HEK293 (cell line): ENCODE results near the gene CCDC116.
A peak's percentile ranks its signal among the peaks of the same experiment; 100 is the strongest.
"Not testable (repeated sequence)": the region's sequence is repeated elsewhere in the genome, so short reads cannot be mapped to it uniquely, and the experiment has no call there.

ENCODE experiments used
- CTCF ChIA-PET: fragments of 350-600 bp; formaldehyde crosslinking; extraction: SDS; loops from one replicate; lab custom pipeline; 2021; ENCODE audit warnings: antibody characterized with exemption; lab: Yijun Ruan, JAX
- POLR2A ChIA-PET: fragments of 300-600 bp; formaldehyde crosslinking; extraction: SDS; loops from one replicate; lab custom pipeline; 2020; ENCODE audit warnings: antibody characterized with exemption, inconsistent platforms; lab: Yijun Ruan, JAX
- H3K27ac ChIP-seq: fragments of 200-500 bp; sonication (Bioruptor generic); 2 replicates; pipeline ENCODE4 v1.5.1; 2014; ENCODE audit warnings: low read depth, low read length, control low read depth, inconsistent platforms; ENCODE audit errors: extremely low read depth
- H3K36me3 ChIP-seq, 2 experiments: fragments of 200-500 bp in 1 of 2; sonication (Bioruptor generic) in 1 of 2; 1 replicate in 1 of 2; 2 replicates in 1 of 2; pipeline ENCODE4 v1.5.1; 2014 to 2017; ENCODE audit warnings: inconsistent platforms in 2 of 2, low read length in 2 of 2; ENCODE audit not compliant: control insufficient read depth in 2 of 2, insufficient read depth in 1 of 2
- H3K4me1 ChIP-seq: fragments of 200-500 bp; sonication (Bioruptor generic); 2 replicates; pipeline ENCODE4 v1.5.1; 2014; ENCODE audit warnings: mild to moderate bottlenecking, low read length, inconsistent platforms; ENCODE audit not compliant: control insufficient read depth, insufficient read depth
- H3K4me3 ChIP-seq: 2 replicates; pipeline ENCODE4 v1.5.1; 2011; ENCODE audit warnings: low read depth, mild to moderate bottlenecking, control low read depth, low read length, moderate library complexity
- H3K9me3 ChIP-seq: fragments of 200-500 bp; sonication (Bioruptor generic); 2 replicates; pipeline ENCODE4 v1.5.1; 2014; ENCODE audit warnings: low read depth, low read length, inconsistent platforms; ENCODE audit not compliant: control insufficient read depth, insufficient read depth
- GFI1B ChIP-seq: fragments of 450-650 bp; formaldehyde crosslinking; IDR thresholded peaks from 2 replicates; pipeline ENCODE4 v1.5.1; 2016; ENCODE audit warnings: missing biosample characterization, missing genetic modification characterization
- GLIS1 ChIP-seq: fragments of 450-650 bp; formaldehyde crosslinking; IDR thresholded peaks from 2 replicates; pipeline ENCODE4 v1.5.1; 2016; ENCODE audit warnings: missing biosample characterization, missing genetic modification characterization
- HOXA7 ChIP-seq: sonication (generic); formaldehyde crosslinking; IDR thresholded peaks from 2 replicates; pipeline ENCODE4 v1.8.1; 2022; ENCODE audit warnings: missing genetic modification reagents, borderline replicate concordance
- KLF10 ChIP-seq: fragments of 450-650 bp; IDR thresholded peaks from 2 replicates; pipeline ENCODE4 v1.5.1; 2018; ENCODE audit warnings: missing biosample characterization, mild to moderate bottlenecking, missing genetic modification characterization
- PRDM1 ChIP-seq: fragments of 450-650 bp; formaldehyde crosslinking; IDR thresholded peaks from 2 replicates; pipeline ENCODE4; 2016; ENCODE audit warnings: missing biosample characterization, missing genetic modification characterization
- SP3 ChIP-seq: fragments of 450-650 bp; formaldehyde crosslinking; IDR thresholded peaks from 2 replicates; pipeline ENCODE4 v1.5.1; 2016; ENCODE audit warnings: missing biosample characterization, missing genetic modification characterization
- ZFHX2 ChIP-seq: fragments of 450-650 bp; formaldehyde crosslinking; conservative IDR thresholded peaks from 2 replicates; pipeline ENCODE4 v1.5.1; 2016; ENCODE audit warnings: missing biosample characterization, missing genetic modification characterization
- ZIC2 ChIP-seq: fragments of 450-650 bp; formaldehyde crosslinking; IDR thresholded peaks from 2 replicates; pipeline ENCODE4 v1.5.1; 2016; ENCODE audit warnings: missing biosample characterization, missing genetic modification characterization
- ZNF121 ChIP-seq: fragments of 450-650 bp; formaldehyde crosslinking; IDR thresholded peaks from 2 replicates; pipeline ENCODE4 v1.5.1; 2016; ENCODE audit warnings: missing biosample characterization, missing genetic modification characterization
- ZNF138 ChIP-seq: fragments of 450-650 bp; formaldehyde crosslinking; IDR thresholded peaks from 2 replicates; pipeline ENCODE4 v1.5.1; 2016; ENCODE audit warnings: missing biosample characterization, missing genetic modification characterization, borderline replicate concordance
- ZNF221 ChIP-seq: fragments of 450-650 bp; formaldehyde crosslinking; IDR thresholded peaks from 2 replicates; pipeline ENCODE4 v1.5.1; 2017; ENCODE audit warnings: missing biosample characterization, missing genetic modification characterization, borderline replicate concordance
- ZNF24 ChIP-seq: fragments of 450-650 bp; formaldehyde crosslinking; IDR thresholded peaks from 2 replicates; pipeline ENCODE4 v1.5.1; 2016; ENCODE audit warnings: missing biosample characterization, missing genetic modification characterization
- ZNF341 ChIP-seq: fragments of 450-650 bp; formaldehyde crosslinking; IDR thresholded peaks from 2 replicates; pipeline ENCODE4; 2016; ENCODE audit warnings: low read depth, missing biosample characterization, missing genetic modification characterization
- ZNF433 ChIP-seq: fragments of 450-650 bp; formaldehyde crosslinking; IDR thresholded peaks from 2 replicates; pipeline ENCODE4 v1.5.1; 2016; ENCODE audit warnings: missing biosample characterization, missing genetic modification characterization, low read depth

The CCDC116 gene

DNA sequence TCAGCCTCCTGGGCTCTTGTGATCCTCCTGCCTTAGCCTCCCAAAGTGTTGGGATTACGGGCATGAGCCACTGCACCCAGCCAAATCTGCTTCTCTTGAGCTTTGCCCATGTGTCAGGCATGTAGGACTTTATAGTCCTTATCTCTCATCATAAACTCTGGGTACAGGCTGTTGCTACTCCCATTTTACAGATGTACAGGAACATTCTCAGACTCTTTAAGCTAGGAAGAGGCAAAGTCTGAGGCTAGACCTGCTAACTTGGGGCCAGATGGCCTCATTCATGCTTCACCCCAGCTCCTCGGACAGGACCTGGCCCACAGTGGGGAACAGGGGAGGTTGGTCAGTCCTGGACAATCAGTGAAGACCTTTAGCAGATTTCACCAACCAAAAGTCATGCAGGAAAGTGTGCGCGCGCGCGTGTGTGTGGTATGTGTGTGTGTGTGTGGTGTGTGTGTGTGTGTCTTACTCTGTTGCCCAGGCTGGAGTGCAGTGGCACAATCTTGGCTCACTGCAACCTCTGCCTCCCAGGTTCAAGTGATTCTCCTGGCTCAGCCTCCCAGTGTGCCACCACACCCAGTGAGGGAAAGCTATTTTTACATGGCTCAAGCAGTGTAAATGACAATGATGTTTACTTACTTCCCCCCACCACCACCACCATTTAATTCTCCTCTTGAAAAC is 26.5 kb upstream of the CCDC116 start:
- H3K27ac ChIP-seq: no peak overlapping the region
- TF ChIP-seq SP3 (tag by site-specific recombination) (no peak), ZNF121 (tag by site-specific recombination) (0 out of 2 replicates have a peak, but pooled peaks have one; percentile 25), GLIS1 (tag by site-specific recombination) (peak; percentile 57), PRDM1 (0 out of 2 replicates have a peak, but pooled peaks have one; percentile 26)
- TF ChIP-seq, all 188 proteins: peak for 3
- ChIA-PET POLR2A (no interaction called here), CTCF (interaction anchor here (0.8 to 3.9 kb wide), 4 partner anchors 13 to 37 kb away, joined by 3 to 11 read pairs (median 4); no protein-coding TSS in a partner anchor)
- Histone ChIP-seq H3K9me3 (no peaks in the 10 kb centered on the region), H3K36me3 (peaks cover 0 to 40% of the 10 kb centered on the region in 2 experiments; a peak in 2 of 3 replicates), H3K4me3 (no peak overlapping the region), H3K4me1 (no peaks in the 10 kb centered on the region)

DNA sequence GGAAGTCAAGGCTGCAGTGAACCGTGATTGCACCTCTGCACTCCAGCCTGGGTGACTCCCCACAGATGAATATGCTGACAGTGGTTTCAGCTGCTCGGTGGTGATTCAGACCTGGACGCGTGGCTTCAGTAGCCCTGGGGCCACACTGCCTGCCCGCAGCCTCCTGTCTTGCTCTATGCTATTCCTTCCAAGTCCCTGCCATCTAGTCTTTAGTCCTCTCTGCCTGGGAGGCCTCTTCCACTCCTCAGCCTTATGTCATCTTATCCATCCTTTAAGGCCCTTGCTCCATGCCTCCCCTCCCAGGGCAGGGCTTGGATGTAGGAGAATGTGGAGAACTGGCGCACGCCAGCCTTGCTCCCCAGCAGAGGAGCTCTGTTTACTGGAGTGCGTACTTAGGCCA is 25.8 kb upstream of the CCDC116 start:
- no peaks in the 10 kb centered on the region for H3K9me3 ChIP-seq
- no peak overlapping the region for H3K4me3 ChIP-seq
- peaks cover 0 to 48% of the 10 kb centered on the region in 2 experiments; a peak in 2 of 3 replicates for H3K36me3 ChIP-seq
- H3K4me1 ChIP-seq: no peaks in the 10 kb centered on the region
- TF ChIP-seq ZIC2 (tag by site-specific recombination) (no peak), GLIS1 (tag by site-specific recombination) (peak; percentile 15; the same call in 1 of the 2 replicates)
- POLR2A ChIA-PET: no interaction called here
- CTCF ChIA-PET: interaction anchor here (0.6 to 3.9 kb wide), 7 partner anchors 14 to 36 kb away, joined by 3 to 11 read pairs (median 4); no protein-coding TSS in a partner anchor
- no peak overlapping the region for H3K27ac ChIP-seq

DNA sequence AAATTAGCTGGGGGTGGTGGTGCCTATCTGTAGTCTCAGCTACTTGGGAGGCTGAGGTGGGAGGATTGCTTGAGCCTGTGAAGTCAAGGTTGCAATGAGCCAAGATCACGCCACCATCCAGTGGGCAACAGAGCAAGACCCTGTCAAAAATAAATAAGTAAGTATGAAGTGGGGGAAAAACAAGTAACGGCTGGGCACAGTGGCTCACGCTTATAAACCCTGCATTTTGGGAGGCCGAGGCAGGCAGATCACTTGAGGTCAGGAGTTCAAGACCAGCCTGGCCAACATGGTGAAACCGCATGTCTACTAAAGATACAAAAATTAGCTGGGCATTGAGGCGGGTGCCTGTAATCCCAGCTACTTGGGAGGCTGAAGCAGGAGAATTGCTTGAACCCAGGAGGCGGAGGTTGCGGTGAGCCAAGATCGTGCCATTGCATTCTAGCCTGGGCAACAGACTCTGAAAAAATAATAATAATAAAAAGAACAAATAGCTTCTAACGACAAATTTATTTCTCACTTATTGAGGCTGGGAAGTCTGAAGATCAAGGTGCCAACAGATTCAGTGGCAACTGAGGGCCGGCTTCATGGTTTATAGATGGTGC is 22.9 kb upstream of the CCDC116 start:
- H3K27ac ChIP-seq, H3K4me3 ChIP-seq, H3K4me1 ChIP-seq, H3K9me3 ChIP-seq, POLR2A ChIA-PET: not testable (repeated sequence)
- peaks cover under 1 to 63% of the 10 kb centered on the region in 2 experiments; a peak in 2 of 3 replicates for H3K36me3 ChIP-seq
- CTCF ChIA-PET: interaction anchor here (0.7 to 1.3 kb wide), 4 partner anchors 20 to 31 kb away, joined by 3 to 5 read pairs (median 4); no protein-coding TSS in a partner anchor

DNA sequence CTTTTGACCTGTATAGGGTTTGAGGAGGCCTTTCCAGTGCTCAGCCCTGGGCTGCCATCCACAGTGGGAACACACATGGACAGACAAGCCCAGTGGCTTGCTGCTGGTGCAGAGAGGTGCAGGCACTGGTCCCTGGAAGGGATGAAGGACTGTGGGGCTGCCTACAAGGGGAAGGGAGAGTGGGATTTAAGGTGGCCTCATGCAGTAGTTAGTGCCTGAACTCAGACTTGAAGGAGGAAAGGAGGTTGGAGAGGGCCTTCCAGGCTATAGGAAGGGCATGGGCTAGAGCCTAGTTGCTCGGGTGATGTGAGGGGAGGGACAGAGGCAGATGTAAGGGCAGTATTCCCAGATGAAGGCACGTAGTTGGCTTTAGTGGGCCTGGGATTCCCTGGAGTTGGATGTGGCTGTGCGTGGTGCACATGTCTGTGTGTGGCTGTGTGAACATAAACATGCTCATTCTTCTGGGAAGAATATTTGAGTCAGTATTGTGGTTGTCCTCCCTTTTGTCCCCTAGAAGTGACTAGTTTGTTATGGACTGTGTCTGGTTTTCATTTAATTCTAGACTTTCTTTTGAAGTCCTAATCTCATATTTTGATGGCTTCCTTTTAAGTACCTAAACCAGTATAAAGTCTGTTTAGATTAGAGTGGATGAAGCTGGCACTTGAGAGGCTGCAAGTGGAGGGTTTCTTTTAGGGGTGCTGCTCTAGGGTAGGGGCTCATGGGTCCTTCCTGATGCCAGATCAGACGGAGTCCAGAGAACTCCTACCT is 21.2 kb upstream of the CCDC116 start:
- no peak overlapping the region for H3K27ac ChIP-seq
- no peak overlapping the region for H3K4me3 ChIP-seq
- no peaks in the 10 kb centered on the region for H3K9me3 ChIP-seq
- TF ChIP-seq ZFHX2 (no peak), ZNF341 (tag by site-specific recombination) (peak; percentile 86)
- CTCF ChIA-PET: interaction anchor here (1.0 to 1.5 kb wide), 3 partner anchors 13 to 18 kb away, joined by 3 read pairs; partner anchors contain the start of gene YDJC
- POLR2A ChIA-PET: interaction anchor here (2.2 kb wide), 1 partner anchor 30 kb away, joined by 7 read pairs; the partner anchor contains the start of gene SDF2L1
- peaks cover 5 to 69% of the 10 kb centered on the region in 2 experiments; a peak in 2 of 3 replicates for H3K36me3 ChIP-seq
- no peaks in the 10 kb centered on the region for H3K4me1 ChIP-seq

DNA sequence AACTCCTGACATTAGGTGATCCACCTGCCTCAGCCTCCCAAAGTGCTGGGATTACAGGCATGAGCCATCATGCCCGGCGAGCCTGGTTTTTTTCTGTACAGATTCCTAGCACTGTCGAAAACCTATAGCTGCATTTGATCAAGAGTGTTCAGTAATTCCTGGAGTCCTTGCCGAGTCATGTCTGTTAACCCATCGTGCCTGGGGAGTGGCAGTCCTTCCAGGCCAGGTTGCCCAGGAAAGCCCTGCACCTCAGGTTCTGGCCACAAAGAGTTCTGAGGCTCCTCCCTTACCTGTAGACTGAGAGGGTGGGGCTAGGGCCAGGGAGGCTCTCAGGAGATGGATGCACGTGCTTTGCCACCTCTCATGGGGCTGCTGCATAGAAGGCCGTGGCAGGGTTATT is 19.7 kb upstream of the CCDC116 start:
- H3K36me3 ChIP-seq: peaks cover 5 to 64% of the 10 kb centered on the region in 2 experiments; a peak in 2 of 3 replicates
- no peaks in the 10 kb centered on the region for H3K4me1 ChIP-seq
- ChIA-PET POLR2A (interaction anchor here (0.7 to 2.2 kb wide), 2 partner anchors 29 to 910 kb away, joined by 3 to 7 read pairs; partner anchors contain the start of gene SDF2L1), CTCF (interaction anchor here (0.8 to 1.5 kb wide), 3 partner anchors 16 to 640 kb away, joined by 3 read pairs; no protein-coding TSS in a partner anchor)
- no peak overlapping the region for H3K4me3 ChIP-seq
- no peaks in the 10 kb centered on the region for H3K9me3 ChIP-seq
- H3K27ac ChIP-seq: no peak overlapping the region
- no peak for TF ChIP-seq KLF10 (tag by site-specific recombination)
- no peak for TF ChIP-seq ZNF138 (tag by site-specific recombination)
- no peak for TF ChIP-seq GFI1B
- no peak for TF ChIP-seq ZNF433
- no peak for TF ChIP-seq HOXA7
- TF ChIP-seq ZNF24: no peak
- TF ChIP-seq ZNF221 (tag by site-specific recombination): no peak
